CD1c-positive myeloid dendritic cell (primary cell): ENCODE measurements around the gene LRRC14B.

Experiments
- DNase-seq: peaks from one replicate; pipeline ENCODE4 v3.0.0-alpha.2; 2016; ENCODE audit errors: extremely low spot score

LRRC14B gene

DNA sequence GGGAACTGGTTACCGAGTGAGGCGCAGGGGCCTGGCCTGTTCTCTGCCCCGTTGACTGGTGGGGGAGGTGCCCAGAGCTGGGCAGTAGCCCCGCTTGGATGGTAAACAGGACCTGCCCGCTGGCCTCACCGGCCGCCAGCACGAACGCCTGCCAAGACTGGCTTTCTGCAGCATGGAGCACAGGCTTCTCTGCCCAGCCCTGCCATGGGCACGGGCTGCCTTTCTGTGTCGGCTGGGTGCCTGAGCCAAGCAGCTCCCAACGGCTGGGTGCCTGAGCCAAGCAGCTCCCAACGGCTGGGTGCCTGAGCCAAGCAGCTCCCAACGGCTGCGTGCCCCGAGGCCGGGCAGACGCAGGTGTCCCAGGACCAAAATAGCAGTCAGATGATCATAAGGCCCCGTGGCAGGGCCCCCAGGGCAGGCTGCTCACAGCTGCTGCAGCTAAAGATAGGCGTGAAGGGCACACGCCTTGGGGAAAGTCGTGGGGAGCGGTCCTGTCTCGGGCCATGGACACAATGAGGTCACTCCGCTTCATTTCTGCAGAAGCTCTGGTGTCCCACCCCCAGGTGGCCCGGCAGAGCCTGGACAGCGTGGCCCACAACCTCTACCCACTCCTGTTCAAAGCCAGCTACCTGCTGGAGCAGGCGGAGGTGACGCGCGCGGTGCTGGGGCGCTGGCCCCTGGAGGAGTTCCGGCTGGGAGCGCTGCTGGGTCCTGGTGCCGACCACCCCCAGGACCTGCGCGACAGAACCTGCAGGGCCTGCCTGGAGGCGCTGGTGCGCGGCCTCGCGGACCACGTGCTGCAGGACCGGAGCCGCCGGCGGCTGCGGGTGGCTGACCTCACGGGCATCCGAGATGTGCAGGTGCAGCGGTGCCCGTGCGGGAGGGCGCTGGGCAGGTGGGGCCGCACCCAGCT lies at the start of gene LRRC14B:
Gene LRRC14B, plus strand, starts transcription at position 460 of the 913 bp plus-strand sequence. Its CDS starts 44 bp downstream, at position 504.
- DNase-seq, result no peak

DNA sequence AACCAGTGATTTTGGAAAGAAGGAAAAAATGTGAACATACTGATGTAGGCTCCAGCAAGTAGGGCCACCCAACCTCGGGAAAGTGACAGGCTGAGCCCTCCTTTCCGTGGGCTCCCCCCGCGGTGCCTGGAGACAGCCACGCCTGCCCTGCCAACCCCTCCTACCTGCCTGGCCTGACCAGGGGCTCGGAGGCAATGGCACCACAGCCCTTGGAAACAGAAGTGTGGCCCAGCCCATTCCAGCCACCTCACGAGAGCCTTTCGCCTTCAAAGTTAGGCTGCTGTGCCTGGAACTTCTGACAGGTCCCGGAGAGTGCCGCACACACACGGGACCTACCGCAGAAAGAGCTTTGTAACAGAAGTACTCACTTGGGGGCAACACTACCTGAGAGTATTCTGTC lies 49.5 kb upstream of the LRRC14B start:
- DNase-seq, result no peak

- no peak for DNase-seq
These were observed 49.0 kb upstream of the LRRC14B start for GRCh38 chr5:142246-142810.

- no peak for DNase-seq
These were observed 48.3 kb upstream of the LRRC14B start for GRCh38 chr5:143041-143440.

- no peak for DNase-seq
These were observed 46.4 kb upstream of the LRRC14B start for GRCh38 chr5:144941-145340.

GRCh38 chr5:145585-146323 lies 45.5 kb upstream of the LRRC14B start:
- no peak for DNase-seq

DNA sequence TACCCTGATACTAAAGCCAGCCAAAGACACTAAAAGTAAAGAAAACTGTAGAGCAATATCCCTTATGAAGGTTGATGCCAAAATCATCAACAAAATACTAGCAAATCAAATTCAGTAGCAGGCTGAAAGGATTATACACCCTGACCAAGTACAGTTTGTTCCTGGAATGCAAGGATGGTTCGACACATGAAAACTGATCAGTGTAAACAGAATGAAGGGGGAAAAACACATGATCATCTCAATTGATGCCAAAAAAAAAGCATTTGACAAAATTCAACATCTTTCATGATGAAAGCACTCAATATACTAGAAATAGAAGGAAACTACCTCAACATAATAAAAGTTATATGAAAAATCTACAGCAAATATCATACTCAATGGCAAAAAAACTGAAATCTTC lies 43.5 kb upstream of the LRRC14B start:
- no peak for DNase-seq

- DNase-seq, result peak; percentile 32
These were observed 41.4 kb upstream of the LRRC14B start for GRCh38 chr5:149745-150485.

- DNase-seq, result no peak
These were observed 40.5 kb upstream of the LRRC14B start for GRCh38 chr5:150746-151145.

- no peak for DNase-seq
These were observed 39.2 kb upstream of the LRRC14B start for GRCh38 chr5:152077-152476.

DNA sequence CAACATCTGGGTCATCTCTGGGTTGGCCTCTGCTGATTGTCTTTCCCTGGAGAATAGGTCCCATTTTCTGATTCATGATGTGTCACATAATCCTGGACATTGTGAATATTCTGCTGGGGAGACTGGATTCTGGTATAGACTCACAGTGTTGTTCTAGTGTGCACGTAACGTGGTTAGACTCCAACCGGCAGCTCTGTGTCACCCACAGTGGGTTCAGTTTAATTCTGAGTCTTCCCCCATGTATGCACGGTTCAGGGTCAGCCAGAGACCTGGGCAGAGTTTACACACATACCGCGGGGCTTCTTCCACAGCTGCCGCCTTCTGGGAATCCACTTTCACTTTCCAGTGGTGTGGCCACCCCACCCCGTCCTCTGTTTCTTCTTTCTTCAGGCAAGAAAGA lies 38.0 kb upstream of the LRRC14B start:
- no peak for DNase-seq

DNA sequence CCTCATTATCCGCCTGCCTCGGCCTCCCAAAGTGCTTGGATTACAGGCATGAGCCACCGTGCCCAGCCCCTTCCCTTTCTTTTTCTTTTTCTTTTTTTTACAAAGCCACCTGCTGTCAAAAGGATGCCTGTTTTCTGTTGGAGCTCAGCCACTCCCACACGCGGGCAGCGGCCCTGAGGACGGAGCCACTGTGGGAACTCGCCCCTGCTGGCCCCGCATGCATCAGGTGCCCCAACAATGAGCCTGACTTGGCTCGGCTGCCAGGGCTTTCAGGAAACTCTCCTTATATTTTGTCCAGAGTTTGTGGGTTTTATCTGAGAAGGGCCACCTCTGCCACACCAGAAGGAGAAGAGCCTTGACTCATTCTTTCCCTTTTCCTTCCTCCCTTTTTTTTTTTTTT lies 37.1 kb upstream of the LRRC14B start:
- DNase-seq, result no peak

GRCh38 chr5:154826-155225 lies 36.5 kb upstream of the LRRC14B start:
- DNase-seq, result no peak

- no peak for DNase-seq
These were observed 35.5 kb upstream of the LRRC14B start for GRCh38 chr5:155651-156410.

GRCh38 chr5:156411-157072 lies 34.8 kb upstream of the LRRC14B start:
- DNase-seq, result no peak

GRCh38 chr5:157126-157715 lies 34.1 kb upstream of the LRRC14B start:
- DNase-seq, result no peak

DNA sequence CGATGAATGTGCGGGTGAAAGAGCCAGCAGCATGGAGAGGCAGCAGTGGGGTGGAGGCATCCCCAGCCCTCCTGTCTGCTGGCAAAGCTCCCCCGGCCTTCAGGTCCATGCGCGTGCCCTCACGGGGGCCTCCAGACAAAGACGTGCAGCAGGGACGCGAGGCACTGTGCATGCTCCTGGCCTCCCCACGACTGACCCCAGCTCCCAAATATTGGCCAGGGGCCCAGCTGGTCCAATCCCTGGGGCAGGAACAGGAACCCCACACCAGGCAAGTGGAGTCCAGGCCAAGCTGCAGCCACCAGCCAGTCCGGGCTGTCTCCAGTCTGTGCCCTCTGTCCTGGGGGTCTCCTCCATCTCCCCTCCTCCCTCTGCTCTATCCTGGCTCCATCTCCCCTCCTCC lies 33.5 kb upstream of the LRRC14B start:
- DNase-seq, result no peak

GRCh38 chr5:158807-159447 lies 32.4 kb upstream of the LRRC14B start:
- no peak for DNase-seq

DNA sequence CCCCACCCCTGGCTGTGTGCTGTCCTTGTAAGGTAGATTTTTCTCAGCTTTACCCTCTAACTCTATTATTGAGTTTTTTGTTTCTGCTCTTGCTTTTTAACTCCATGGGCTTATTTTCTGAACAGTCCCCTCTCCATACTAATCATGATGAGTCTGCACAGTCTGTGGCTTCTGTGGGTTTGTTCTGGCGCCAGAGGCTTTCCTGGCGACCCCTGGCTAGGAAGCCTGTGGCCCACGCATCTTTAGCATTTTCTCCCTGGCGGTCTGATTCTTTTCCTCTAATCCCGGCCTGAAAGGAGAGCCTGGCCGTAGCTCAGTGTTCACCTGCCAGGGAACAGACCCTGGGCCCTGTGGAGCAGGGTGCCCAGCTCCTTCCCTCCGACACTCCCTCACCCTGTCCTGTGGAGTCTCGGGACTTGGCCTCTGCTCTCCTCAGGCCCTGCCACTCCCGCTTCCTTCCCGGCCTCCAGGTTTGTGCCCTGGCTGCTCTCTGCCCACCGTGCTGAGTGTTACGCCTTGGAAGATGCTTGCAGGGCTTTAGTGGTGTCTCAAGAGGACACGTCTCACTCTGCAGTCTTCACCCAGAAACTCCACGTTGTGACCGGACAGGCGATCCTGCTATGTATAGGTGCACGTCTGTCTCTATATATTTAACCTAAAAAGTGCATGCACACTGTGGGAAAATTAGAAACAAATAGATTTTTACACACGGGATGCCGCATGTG lies 31.7 kb upstream of the LRRC14B start:
- no peak for DNase-seq
